Osteocyte (in vitro differentiated cells): ENCODE measurements around the gene PMM2. TPM values are rescaled to one million over a fixed set of nuclear protein-coding genes. Genes with fewer than 3 reads are reported as not detected.

Experiments used
- DNase-seq: peaks from one replicate; pipeline ENCODE4 v3.0.0; 2021; ENCODE audit warnings: mixed read lengths; ENCODE audit not compliant: unreplicated experiment; ENCODE audit errors: extremely low spot score
- H3K27ac Mint-ChIP-seq: one replicate; pipeline ENCODE4 v1.8.0; 2021; ENCODE audit warnings: mild to moderate bottlenecking, mixed read lengths; ENCODE audit not compliant: unreplicated experiment
- H3K27me3 Mint-ChIP-seq: one replicate; pipeline ENCODE4 v1.8.0; 2021; ENCODE audit warnings: mixed read lengths; ENCODE audit not compliant: unreplicated experiment
- H3K36me3 Mint-ChIP-seq: one replicate; pipeline ENCODE4 v1.8.0; 2021; ENCODE audit warnings: mixed read lengths; ENCODE audit not compliant: unreplicated experiment
- H3K4me1 Mint-ChIP-seq: one replicate; pipeline ENCODE4 v1.8.0; 2021; ENCODE audit warnings: mixed read lengths; ENCODE audit not compliant: unreplicated experiment
- H3K4me3 Mint-ChIP-seq: one replicate; pipeline ENCODE4 v1.8.0; 2021; ENCODE audit warnings: mild to moderate bottlenecking, moderate library complexity, mixed read lengths; ENCODE audit not compliant: unreplicated experiment
- H3K9me3 Mint-ChIP-seq: one replicate; pipeline ENCODE4 v1.8.0; 2021; ENCODE audit warnings: mixed read lengths; ENCODE audit not compliant: unreplicated experiment
- CTCF ChIP-seq: fragments of 200-600 bp; sonication (generic); IDR thresholded peaks from 2 replicates; pipeline ENCODE4 v1.5.0; 2021; ENCODE audit warnings: antibody characterized with exemption, mild to moderate bottlenecking, moderate library complexity
- total RNA-seq: library from RNA; stranded (reverse); gene quantifications from 2 replicates; pipeline ENCODE4 v1.2.1, GENCODE V29; 2021

PMM2 gene
- total RNA-seq, 1 donor from 2014 or later: 42.9 TPM

- no peak for TF ChIP-seq CTCF
- H3K36me3 Mint-ChIP-seq: peaks cover 64% of the 10 kb centered on the region
- no peaks in the 10 kb centered on the region for H3K4me1 Mint-ChIP-seq
- H3K27me3 Mint-ChIP-seq: no peaks in the 10 kb centered on the region
- DNase-seq: no peak
- no peak overlapping the region for H3K27ac Mint-ChIP-seq
- H3K9me3 Mint-ChIP-seq: no peaks in the 10 kb centered on the region
- H3K4me3 Mint-ChIP-seq: no peak overlapping the region
These were observed 101.2 kb downstream of the PMM2 start for GRCh38 chr16:8898660-8899318.

Other genes starting within 250 kb of the PMM2 start
- gene TMEM114, start 207.3 kb upstream of the PMM2 start, total RNA-seq: not detected in 2 replicates
- 40.1 and 46.2 TPM in 2 replicates for gene METTL22, start 176.1 kb upstream of the PMM2 start, total RNA-seq
- gene ABAT, start 123.2 kb upstream of the PMM2 start, total RNA-seq: 2.7 and 3.0 TPM in 2 replicates
- gene TMEM186, start 200 bp upstream of the PMM2 start, total RNA-seq: 11.9 and 12.1 TPM in 2 replicates
- gene CARHSP1, start 71.2 kb downstream of the PMM2 start, total RNA-seq: 69.6 and 70.2 TPM in 2 replicates
- not detected in 2 replicates for gene LITAFD, start 84.5 kb downstream of the PMM2 start, total RNA-seq
- 81.6 and 88.2 TPM in 2 replicates for gene USP7, start 166.1 kb downstream of the PMM2 start, total RNA-seq